ENCODE results near the gene SAMD14. TPM values are rescaled to one million over a fixed set of nuclear protein-coding genes. Genes with fewer than 3 reads are reported as not detected.

The SAMD14 gene
- total RNA-seq, 1 experiment from 2014 or later: 5.9 TPM

- DNase-seq (ENCODE audit: low spot score): no peak
- CTCF ChIA-PET: interaction anchor here (1.0 to 5.4 kb wide), 3 partner anchors 10 to 92 kb away, joined by 3 to 62 read pairs (median 6); no protein-coding TSS in a partner anchor
- no peaks in the 10 kb centered on the region for H3K27me3 Mint-ChIP-seq (ENCODE audit: low read depth)
- no peaks in the 10 kb centered on the region for H3K9me3 Mint-ChIP-seq
- H3K27ac Mint-ChIP-seq: no peak overlapping the region; the same call in 1 of the 2 replicates
- POLR2A ChIA-PET: no interaction called here
- no peak for ATAC-seq
- H3K36me3 Mint-ChIP-seq: no peaks in the 10 kb centered on the region
- TF ChIP-seq ESRRA (CRISPR knock-in tag; IDR thresholded peaks at IDR 0.05; ENCODE audit: borderline replicate concordance) (no peak), JUN (CRISPR knock-in tag; IDR thresholded peaks at IDR 0.05) (no peak), FOXP4 (CRISPR knock-in tag; IDR thresholded peaks at IDR 0.05) (no peak)
- TF ChIP-seq, protein P1, sequence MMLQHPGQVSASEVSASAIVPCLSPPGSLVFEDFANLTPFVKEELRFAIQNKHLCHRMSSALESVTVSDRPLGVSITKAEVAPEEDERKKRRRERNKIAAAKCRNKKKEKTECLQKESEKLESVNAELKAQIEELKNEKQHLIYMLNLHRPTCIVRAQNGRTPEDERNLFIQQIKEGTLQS (CRISPR knock-in tag; conservative IDR thresholded peaks at IDR 0.05): no peak
- no peak overlapping the region for H3K4me3 Mint-ChIP-seq
- no peaks in the 10 kb centered on the region for H3K4me1 Mint-ChIP-seq
These were observed 39.9 kb downstream of the SAMD14 start for GRCh38 chr17:50090071-50090470.

GRCh38 chr17:50088952-50089825 lies 40.8 kb downstream of the SAMD14 start:
- Mint-ChIP-seq H3K27me3 (ENCODE audit: low read depth) (no peaks in the 10 kb centered on the region), H3K36me3 (no peaks in the 10 kb centered on the region), H3K4me1 (no peaks in the 10 kb centered on the region), H3K27ac (no peak overlapping the region), H3K4me3 (no peak overlapping the region), H3K9me3 (no peaks in the 10 kb centered on the region)
- DNase-seq (ENCODE audit: low spot score) (no peak), ATAC-seq (no peak)
- POLR2A ChIA-PET: no interaction called here
- CTCF ChIA-PET: interaction anchor here (2.5 to 5.4 kb wide), 2 partner anchors 10 to 60 kb away, joined by 62 to 71 read pairs; no protein-coding TSS in a partner anchor
- TF ChIP-seq, protein P2, sequence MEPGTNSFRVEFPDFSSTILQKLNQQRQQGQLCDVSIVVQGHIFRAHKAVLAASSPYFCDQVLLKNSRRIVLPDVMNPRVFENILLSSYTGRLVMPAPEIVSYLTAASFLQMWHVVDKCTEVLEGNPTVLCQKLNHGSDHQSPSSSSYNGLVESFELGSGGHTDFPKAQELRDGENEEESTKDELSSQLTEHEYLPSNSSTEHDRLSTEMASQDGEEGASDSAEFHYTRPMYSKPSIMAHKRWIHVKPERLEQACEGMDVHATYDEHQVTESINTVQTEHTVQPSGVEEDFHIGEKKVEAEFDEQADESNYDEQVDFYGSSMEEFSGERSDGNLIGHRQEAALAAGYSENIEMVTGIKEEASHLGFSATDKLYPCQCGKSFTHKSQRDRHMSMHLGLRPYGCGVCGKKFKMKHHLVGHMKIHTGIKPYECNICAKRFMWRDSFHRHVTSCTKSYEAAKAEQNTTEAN (CRISPR knock-in tag; IDR thresholded peaks at IDR 0.05): no peak
- TF ChIP-seq CTCF (IDR thresholded peaks at IDR 0.05) (no peak), FOXP4 (CRISPR knock-in tag; IDR thresholded peaks at IDR 0.05) (no peak), NFYB (CRISPR knock-in tag; conservative IDR thresholded peaks at IDR 0.05; ENCODE audit: low read depth) (no peak), TP53 (CRISPR knock-in tag; IDR thresholded peaks at IDR 0.05) (no peak)

DNA sequence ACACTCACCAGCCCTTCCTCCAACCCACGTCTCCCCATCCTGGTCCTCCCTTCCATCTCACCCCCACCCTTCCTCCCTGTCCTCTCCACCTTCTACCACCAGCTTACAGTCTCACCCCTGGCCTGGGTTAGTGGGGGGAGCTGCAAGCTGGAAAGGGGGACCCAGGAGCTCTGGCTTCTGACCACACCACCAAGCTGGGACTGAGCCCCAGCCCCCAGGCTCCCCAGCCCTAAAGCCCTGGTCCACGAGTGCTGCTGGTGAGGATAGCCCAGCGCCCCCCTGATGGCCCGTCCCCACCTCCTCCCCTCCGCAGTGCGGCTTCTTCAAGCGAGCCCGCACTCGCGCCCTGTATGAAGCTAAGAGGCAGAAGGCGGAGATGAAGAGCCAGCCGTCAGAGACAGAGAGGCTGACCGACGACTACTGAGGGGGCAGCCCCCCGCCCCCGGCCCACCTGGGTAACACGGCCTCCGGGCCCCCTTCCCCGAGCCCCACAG lies 42.0 kb downstream of the SAMD14 start:
- ChIA-PET CTCF (interaction anchor here (0.6 to 2.5 kb wide), 41 partner anchors 9 to 309 kb away, joined by 3 to 71 read pairs (median 5); partner anchors contain the start of genes ITGA3 and LRRC59), POLR2A (interaction anchor here (1.1 to 1.2 kb wide), 2 partner anchors 32 to 36 kb away, joined by 3 to 5 read pairs; partner anchors contain the start of gene ITGA3)
- H3K36me3 Mint-ChIP-seq: no peaks in the 10 kb centered on the region
- H3K27ac Mint-ChIP-seq: no peak overlapping the region
- no peaks in the 10 kb centered on the region for H3K27me3 Mint-ChIP-seq (ENCODE audit: low read depth)
- H3K9me3 Mint-ChIP-seq: no peaks in the 10 kb centered on the region
- H3K4me1 Mint-ChIP-seq: no peaks in the 10 kb centered on the region
- no peak for DNase-seq (ENCODE audit: low spot score)
- no peak for ATAC-seq
- H3K4me3 Mint-ChIP-seq: no peak overlapping the region
- TF ChIP-seq JUN (CRISPR knock-in tag; IDR thresholded peaks at IDR 0.05) (no peak), ZSCAN18 (CRISPR knock-in tag; IDR thresholded peaks at IDR 0.05) (no peak), FOXK1 (CRISPR knock-in tag; IDR thresholded peaks at IDR 0.05) (no peak), MXD4 (CRISPR knock-in tag; IDR thresholded peaks at IDR 0.05; ENCODE audit: borderline replicate concordance) (no peak), SMAD4 (CRISPR knock-in tag; IDR thresholded peaks at IDR 0.05) (no peak), OVOL2 (CRISPR knock-in tag; IDR thresholded peaks at IDR 0.05; ENCODE audit: borderline replicate concordance) (no peak), ZNF396 (CRISPR knock-in tag; IDR thresholded peaks at IDR 0.05; ENCODE audit: borderline replicate concordance) (no peak), ZNF532 (CRISPR knock-in tag; IDR thresholded peaks at IDR 0.05; ENCODE audit: borderline replicate concordance) (no peak)

Data from WTC11 (cell line).